Stimulated activated CD8-positive, alpha-beta memory T cell treated with anti-CD3 and anti-CD28 coated beads, Interleukin-15, amount 100 ng/mL, for 1 hour (primary cell): ENCODE data around the gene RAET1G.
"Not testable (repeated sequence)": the region's sequence is repeated elsewhere in the genome, so short reads cannot be mapped to it uniquely, and the experiment has no call there.

Experiments used
- DNase-seq: peaks from one replicate; pipeline ENCODE4 v3.0.0-alpha.2; 2020; ENCODE audit warnings: low read depth

RAET1G gene

DNA sequence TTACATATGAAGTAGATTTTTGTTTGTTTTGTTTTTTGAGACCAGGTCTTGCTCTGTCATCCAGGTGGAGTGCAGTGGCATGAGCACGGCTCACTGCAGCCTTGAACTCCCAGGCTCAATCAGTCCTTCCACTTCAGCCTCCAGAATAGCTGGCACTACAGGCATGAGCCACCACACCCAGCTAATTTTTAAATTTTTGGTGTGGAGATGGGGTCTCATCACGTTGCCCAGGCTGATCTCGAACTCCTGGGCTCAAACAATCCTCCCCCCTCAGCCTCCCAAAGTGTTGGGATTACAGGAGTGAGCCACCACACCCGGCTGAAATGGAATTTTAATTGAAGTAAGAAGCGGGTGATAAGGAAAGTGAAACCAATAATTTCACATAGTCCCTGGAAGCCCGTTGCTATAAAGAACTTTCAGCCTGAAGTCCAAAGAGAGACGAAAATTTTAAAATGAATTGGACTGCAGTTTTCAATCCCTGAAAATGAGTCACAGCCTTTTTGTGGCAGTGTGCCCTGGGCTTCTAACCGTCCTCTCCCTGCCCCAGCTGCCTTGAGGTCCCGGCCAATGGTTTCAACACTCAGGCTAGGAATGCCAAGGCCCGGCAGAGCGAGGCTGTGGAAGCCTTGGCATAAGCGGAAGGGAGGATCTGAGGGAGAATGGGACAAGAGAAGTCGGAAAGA lies 25.8 kb downstream of the RAET1G start:
- DNase-seq, result no peak

DNA sequence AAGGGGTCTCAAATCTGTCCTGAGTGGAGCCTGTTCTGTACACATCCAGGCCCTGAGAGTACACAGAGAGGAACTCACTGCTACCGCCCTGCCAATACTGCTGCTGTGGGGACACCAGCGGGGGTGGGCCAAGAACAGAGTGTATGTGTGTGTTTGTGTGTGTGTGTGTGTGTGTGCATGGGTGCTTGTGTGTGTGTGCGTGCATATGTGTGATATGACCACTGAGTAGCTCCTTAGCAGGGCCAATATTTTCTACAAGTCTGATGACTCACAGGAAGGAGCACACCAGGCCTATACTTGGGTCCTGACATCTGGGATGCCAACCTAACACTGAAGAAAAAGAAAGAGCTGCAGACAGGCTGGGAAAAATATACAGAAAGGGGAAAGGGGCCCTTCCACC lies 26.4 kb downstream of the RAET1G start:
- no peak for DNase-seq

- peak; percentile 12 for DNase-seq
These were observed 27.1 kb downstream of the RAET1G start for GRCh38 chr6:149895833-149896271.

DNA sequence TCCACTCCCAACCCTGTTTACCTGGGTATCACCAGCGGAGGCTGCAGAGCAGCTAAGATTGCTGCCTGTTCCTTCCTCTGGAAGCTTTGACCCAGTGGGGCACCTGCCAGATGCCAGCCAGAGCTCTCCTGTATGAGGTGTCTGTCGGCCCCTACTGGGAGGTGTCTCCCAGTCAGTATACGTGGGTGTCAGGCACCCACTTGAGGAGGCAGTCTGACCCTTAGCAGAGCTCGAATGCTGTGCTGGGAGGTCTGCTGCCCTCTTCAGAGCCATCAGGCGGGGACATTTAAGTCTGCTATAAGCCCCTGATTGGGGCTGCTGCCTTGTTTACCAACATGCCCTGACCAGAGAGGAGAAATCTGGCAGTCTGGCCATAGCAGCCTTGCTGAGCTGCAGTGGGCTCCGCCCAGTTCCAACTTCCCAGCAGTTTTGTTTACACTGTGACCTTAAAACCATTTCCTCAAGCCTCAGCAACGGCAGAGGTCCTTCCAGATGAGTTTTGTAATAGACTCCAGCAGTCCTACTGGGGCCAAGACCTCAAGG lies 27.8 kb downstream of the RAET1G start:
- DNase-seq, result no peak

- not testable (repeated sequence) for DNase-seq
These were observed 31.1 kb downstream of the RAET1G start for GRCh38 chr6:149891864-149892263.

- no peak for DNase-seq
These were observed 31.7 kb downstream of the RAET1G start for GRCh38 chr6:149891259-149891658.

GRCh38 chr6:149890629-149891045 lies 32.3 kb downstream of the RAET1G start:
- DNase-seq, result no peak

DNA sequence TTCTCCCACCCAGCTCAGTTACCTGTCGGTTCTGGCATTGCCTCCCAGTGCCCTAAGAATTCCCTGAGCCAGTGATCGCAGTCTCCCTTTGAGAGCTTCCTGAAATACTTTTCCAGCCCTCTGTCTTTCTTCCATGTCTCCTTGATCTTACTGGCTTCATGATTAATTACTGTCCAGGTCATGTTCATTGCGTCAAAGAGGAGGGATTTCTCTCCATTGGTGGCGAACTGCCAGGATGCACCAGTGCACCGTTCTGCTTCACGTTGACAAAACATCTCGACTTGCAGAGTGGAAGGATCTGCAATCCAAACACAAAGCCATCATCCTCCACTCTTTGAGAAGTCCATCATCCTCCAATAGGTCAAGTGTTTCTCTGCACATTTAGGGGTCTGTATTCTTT lies 33.6 kb downstream of the RAET1G start:
- DNase-seq, result no peak

GRCh38 chr6:149888659-149889058 lies 34.3 kb downstream of the RAET1G start:
- no peak for DNase-seq

DNA sequence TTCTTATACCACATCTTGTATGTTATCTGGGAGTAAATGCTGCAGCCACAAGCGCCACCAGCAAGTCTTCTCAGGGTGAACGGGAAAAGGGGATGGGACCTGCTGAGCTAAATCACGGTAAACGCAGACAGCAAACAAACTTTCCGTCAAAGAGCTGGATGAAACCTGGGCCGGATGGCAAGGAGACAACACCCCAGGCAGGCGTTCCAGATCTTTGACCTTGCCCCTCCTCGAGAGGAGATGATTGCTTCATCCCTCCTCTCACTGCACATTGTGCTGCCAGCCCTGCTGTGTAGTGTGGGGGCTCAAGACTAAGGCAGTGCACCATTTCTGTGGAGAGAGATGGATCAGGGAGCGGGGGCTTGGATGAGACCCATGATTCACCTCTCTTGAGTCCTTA lies 34.8 kb downstream of the RAET1G start:
- DNase-seq, result no peak

DNA sequence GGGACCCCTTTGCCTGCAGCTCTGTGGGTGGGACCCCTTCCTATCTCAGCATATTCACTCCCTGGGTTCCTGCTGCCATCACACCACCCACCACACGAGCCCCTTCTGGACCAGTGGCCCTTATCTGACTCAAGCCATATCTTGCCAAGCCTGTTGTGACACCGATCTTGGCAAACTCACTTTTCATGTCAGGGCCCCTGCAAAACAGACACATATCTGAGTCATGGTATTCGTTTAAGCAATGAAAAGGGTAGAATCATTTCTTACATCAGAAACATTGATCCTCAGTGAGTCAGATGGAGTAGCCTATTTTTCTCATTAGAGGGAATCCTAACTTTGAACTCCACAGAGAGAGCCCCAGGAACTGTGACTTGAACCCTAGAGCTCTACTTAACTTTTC lies 35.6 kb downstream of the RAET1G start:
- DNase-seq, result no peak

- no peak for DNase-seq
These were observed 37.0 kb downstream of the RAET1G start for GRCh38 chr6:149885888-149886287.

DNA sequence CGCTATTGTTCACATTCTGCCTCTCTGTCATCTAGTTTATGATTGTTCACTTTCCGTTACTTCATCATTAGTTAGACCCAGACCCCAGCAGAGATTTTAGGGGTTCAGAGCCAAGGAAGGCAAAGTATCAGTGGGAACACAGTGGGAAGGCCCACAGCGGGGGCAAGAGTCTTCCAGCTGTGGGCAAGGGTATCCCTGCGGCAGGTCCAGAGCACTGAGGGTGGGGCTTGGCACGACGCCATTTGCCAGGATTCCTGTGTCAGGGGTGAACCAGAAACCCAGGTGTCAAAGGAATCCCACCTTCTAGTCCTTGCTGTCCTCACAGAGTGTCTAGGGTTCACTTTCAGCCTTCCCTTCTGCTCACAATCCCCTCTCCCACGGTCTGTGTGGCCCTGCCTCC lies 38.3 kb downstream of the RAET1G start:
- DNase-seq, result no peak

DNA sequence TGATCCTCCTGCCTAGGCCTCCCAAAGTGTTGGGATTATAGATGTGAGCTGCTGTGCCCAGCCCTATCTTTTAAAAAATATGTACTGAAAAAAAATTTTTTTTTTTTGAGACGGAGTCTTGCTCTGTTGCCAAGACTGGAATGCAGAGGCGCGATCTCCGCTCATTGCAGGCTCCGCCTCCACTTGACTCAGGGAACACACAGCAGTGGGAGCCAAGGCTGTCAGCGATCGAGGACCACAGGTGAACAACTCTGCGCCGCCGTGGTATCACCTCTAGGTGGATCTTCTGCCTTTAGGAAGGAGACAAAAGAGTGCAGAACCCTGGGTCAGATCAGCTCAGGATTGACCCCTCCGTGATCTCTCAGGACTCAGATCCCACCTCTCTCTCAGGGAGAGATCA lies 38.7 kb downstream of the RAET1G start:
- no peak for DNase-seq

GRCh38 chr6:149881860-149882259 lies 41.1 kb downstream of the RAET1G start:
- no peak for DNase-seq

GRCh38 chr6:149881066-149881766 lies 41.7 kb downstream of the RAET1G start:
- DNase-seq, result no peak

- no peak for DNase-seq
These were observed 45.3 kb downstream of the RAET1G start for GRCh38 chr6:149877659-149878058.

- no peak for DNase-seq
These were observed 46.5 kb downstream of the RAET1G start for GRCh38 chr6:149876241-149876933.

- DNase-seq, result no peak
These were observed 50.7 kb downstream of the RAET1G start for GRCh38 chr6:149872233-149872632.

DNA sequence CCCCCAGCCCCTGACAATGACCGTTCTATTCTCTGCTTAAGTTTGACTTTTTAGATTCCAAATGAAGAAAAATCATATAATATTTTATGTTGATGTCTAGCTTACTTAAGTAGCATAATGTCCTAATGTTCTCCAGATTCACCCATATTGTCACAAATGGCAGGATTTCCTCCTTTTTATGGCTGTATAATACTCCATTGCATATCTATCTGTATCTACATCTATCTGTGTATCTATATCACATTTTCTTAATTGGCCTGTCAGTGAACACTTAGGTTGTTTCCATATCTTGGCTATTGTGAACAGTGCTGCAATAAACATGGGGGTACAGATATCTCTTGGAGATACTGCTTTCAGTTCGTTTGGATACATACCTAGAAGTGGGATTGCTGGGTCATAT lies 51.7 kb downstream of the RAET1G start:
- DNase-seq, result no peak

GRCh38 chr6:149869275-149869892 lies 53.5 kb downstream of the RAET1G start:
- no peak for DNase-seq

DNA sequence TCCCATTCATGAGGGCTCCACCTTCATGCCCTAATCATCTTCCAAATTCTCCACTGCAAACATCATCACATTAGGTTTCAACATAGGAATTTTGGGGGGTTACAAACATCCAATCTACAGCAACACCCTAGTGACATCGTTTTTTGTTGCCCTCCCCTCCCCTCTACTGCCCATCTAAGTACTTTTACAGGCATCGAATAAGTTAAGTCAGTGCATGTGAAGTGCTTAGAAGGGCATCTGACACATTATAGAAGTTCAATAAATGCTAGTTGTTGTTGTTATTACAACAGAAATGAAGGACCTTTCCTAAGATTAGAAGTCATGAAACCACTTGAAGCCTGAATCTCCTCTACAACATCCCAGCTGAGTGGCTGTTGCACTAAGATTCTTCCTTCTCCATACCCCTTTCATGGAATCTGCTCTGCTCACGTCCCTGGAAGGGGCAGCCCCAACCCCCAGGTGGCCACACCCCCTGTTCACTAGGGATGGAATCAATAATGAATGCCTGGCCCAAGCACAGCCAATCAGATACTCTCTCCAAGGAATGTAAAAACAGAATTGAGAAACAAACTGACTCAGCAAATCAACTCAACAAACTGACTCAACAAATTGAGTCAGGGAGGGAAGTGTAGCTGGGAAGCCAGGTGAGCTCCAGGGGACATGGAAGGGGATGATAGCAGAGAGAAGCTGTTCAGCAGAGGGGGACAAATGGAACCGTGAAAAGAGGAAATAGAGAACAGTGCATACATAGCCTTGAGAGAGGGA lies 54.9 kb downstream of the RAET1G start:
- no peak for DNase-seq
